WI38 (cell line): Measurements from ENCODE around the gene L1CAM.

Experiments
- H3K4me3 ChIP-seq: 2 replicates; pipeline ENCODE4 v1.5.1; 2011; ENCODE audit warnings: low read depth, mild to moderate bottlenecking, control low read depth, low read length
- CTCF ChIP-seq: IDR thresholded peaks from 2 replicates; pipeline ENCODE4 v1.5.1; 2012; ENCODE audit warnings: low read depth, mild to moderate bottlenecking, control low read depth, low read length

The L1CAM gene

DNA sequence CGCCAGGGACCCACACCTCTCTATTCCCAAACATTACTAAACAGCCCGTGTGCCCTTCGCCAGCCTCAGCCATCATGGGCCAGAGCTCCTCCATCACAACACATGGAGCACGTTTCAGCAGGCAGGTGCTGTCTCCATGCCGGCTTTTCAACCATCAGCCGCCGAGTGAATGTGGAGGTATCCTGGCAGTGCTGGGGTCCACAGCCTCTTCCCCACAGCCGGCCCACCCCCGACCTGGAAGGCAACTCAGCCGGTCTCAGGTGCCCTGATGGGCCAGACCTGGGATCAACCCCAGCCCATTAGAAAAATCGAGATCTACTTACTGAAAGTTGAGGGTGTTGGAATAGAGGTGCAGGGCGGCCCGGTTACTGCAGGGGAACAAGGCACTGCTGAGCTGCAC, 45.8 kb upstream of the L1CAM start:
- H3K4me3 ChIP-seq, result no peak overlapping the region
- no peak for TF ChIP-seq CTCF

- TF ChIP-seq CTCF, result no peak
- H3K4me3 ChIP-seq, result no peak overlapping the region
Measured at GRCh38 chrX:153931151-153931550, 45.2 kb upstream of the L1CAM start.

DNA sequence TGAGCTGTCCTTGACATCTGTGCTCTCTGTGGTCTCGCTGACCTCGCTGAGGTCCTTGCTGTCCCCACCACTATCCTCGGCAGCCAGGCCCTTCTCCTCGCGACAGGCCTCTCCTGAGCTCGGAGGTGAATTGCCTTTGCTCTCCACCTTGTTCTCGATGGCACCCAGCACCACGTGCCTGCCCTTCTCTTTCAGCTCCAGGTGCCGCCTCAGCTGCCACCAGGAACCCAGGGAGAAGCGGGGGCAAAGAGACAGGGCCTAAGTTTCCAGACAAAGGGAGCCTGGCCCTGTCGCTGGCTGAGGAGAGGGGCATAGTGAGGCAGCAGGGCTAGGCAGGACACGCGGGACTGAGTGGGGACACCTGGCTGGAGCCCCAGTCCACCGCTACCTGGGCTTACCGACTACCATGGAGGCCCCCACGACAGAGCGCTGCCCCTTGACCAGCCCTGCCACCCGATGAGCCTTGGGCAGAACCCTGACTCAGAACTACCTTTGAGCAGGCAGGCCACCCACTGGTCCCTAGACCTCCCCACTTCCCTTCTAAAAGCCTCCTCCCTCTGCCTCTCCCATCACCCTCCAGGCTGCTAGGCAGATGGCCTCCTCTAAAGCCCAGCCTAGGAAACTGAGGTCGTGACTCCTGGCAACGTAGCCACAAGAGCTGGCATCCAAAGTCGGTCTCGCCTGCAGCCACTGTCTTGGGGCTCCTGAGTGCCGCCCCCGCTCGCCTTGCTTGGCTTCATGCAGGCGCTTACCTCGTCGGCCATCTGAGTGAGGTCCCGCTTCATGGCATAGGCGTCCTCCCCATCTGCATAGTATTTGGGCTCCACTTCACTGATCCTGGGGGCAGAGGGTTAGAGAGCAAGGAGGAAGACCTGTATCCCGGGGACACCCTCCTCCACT, 44.3 kb upstream of the L1CAM start:
- no peak overlapping the region for H3K4me3 ChIP-seq

DNA sequence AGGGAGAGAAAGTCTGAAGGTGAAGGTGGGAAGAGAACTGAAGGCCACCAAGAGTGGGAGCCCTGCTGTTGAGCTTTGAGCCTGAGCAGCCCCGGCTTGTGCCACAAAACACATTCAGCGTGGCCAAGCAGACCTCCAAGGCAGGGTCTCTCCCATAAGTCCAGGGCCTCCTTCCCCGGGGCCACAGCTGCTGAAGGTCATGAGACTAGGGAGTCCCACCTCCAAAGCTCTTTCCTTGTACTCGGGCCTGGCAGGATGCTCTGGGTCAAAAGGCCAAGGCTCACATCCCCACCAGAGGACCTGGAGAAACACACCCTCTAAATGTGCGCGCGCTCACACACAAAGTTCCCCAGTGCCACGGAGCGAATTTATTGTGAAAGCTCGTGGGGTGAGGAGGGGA, 43.6 kb upstream of the L1CAM start:
- no peak overlapping the region for H3K4me3 ChIP-seq
- no peak for TF ChIP-seq CTCF

More for the DNA sequence above, 44.3 kb upstream of the L1CAM start:
- TF ChIP-seq CTCF, result no peak

- H3K4me3 ChIP-seq, result no peak overlapping the region
- TF ChIP-seq CTCF, result no peak
Measured at GRCh38 chrX:153928846-153929245, 42.9 kb upstream of the L1CAM start.

DNA sequence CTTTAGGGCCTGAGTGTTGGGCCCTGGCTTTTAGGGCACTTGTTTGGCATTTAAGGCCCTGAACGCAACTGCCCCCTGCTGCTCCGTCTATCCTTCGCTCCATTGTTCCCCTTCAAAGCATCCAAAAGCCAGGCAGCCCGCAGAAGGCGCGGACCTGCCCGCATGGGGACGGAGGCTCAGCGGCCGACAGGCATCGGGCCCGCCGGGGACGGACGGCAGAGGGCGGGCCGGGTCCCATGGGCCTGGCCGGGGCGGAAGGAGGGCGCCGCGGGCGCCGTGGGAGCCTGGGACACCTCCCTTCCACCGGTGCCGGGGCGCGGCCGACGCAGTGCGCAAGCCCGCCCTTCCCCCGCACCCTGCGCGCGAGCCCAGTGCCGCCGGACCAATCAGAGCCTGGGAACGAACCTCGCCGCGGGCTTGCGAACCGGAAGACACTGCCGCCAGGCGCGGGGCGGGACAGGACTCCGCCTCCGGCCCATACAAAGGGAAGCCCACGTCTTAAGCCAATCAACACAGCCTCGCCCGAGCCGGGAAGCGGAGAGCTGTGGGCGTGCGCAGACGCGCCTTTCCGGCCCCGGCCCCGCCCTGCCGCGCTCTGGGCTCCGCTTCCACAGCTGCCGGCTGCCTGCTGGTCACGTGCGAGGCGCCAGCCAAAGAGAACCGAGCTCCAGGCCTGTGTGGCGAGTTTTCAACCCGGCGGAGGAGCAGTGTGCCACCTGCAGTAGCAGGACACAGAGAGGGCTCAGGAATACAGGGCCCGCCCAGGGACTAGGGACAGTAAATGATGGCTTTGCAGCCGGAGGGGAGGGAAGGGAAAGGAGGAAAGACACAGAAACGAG, 42.2 kb upstream of the L1CAM start:
- peak overlapping the region; percentile 65 for H3K4me3 ChIP-seq
- TF ChIP-seq CTCF, result no peak

DNA sequence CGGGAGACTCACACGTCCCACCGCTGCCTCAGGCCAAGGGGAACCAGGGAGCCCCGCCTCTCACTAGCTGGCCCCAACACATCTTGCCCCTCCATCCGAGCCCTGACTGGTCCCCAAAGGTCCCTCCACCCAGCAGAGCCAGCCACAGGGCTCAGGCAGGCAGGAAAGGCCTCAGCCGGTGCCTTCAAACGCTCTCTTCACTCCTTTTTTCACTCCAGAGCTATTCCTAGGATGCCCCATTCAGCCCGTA, 41.6 kb upstream of the L1CAM start:
- H3K4me3 ChIP-seq, result peak overlapping the region; percentile 65
- TF ChIP-seq CTCF, result no peak
